Right atrium auricular region (tissue), 2 donors: ENCODE measurements around the gene RPTN. TPM values are rescaled to one million over a fixed set of nuclear protein-coding genes. Genes with fewer than 3 reads are reported as not detected.

Experiments used
- DNase-seq: peaks from one replicate; pipeline ENCODE4 v3.0.0-alpha.2; 2019; ENCODE audit warnings: low spot score
- H3K27ac ChIP-seq, 2 donors: fragments of 200-600 bp; sonication (generic); 1 replicate in 1 of 2; 2 replicates in 1 of 2; pipeline ENCODE4 v1.5.1; 2016 to 2019
- H3K27me3 ChIP-seq, 2 donors: fragments of 200-600 bp; sonication (generic); one replicate each; pipeline versions ENCODE4 v1.5.1 to v1.6.0; 2017 to 2019
- H3K36me3 ChIP-seq: fragments of 200-600 bp; sonication (generic); one replicate; pipeline ENCODE4 v1.5.1; 2016
- H3K4me1 ChIP-seq, 2 donors: fragments of 200-600 bp; sonication (generic); one replicate each; pipeline versions ENCODE4 v1.5.1 to v1.6.0; 2017 to 2019
- H3K4me3 ChIP-seq, 2 donors: fragments of 200-600 bp; sonication (generic); 1 replicate in 1 of 2; 2 replicates in 1 of 2; pipeline ENCODE4 v1.5.1; 2017 to 2019; ENCODE audit warnings: mild to moderate bottlenecking in 1 of 2, moderate library complexity in 1 of 2
- H3K9me3 ChIP-seq, 2 donors: fragments of 200-600 bp; sonication (generic); one replicate each; pipeline ENCODE4 v1.5.1; 2019
- CTCF ChIP-seq, 2 donors: fragments of 200-600 bp; sonication (generic); IDR thresholded peaks; one replicate each; pipeline ENCODE4 v1.5.1; 2019; ENCODE audit warnings: antibody characterized with exemption in 2 of 2
- total RNA-seq, 2 donors: library from RNA; depleted of rRNA; stranded (reverse); fragments of >200 nt; gene quantifications; one replicate each; pipeline ENCODE4 v1.1.0, GENCODE V29; 2016

The RPTN gene
- total RNA-seq, 2 donors from 2014 or later: not detected

GRCh38 chr1:152189657-152190442, 30.8 kb upstream of the RPTN start:
- Histone ChIP-seq H3K27me3 (no peaks in the 10 kb centered on the region), H3K9me3 (no peaks in the 10 kb centered on the region), H3K36me3 (no peaks in the 10 kb centered on the region), H3K4me1 (no peaks in the 10 kb centered on the region), H3K4me3 (peak overlapping the region; percentile 43 to 55), H3K27ac (peak overlapping the region in 1 of 2 donors; percentile 77)
- peak; percentile 57 to 76 for TF ChIP-seq CTCF (IDR thresholded peaks at IDR 0.05)
- peak; percentile 74 for DNase-seq

- no peaks in the 10 kb centered on the region for H3K36me3 ChIP-seq
- H3K9me3 ChIP-seq: no peaks in the 10 kb centered on the region
- TF ChIP-seq CTCF (IDR thresholded peaks at IDR 0.05): peak; percentile 71 to 84
- H3K27me3 ChIP-seq: no peaks in the 10 kb centered on the region
- no peaks in the 10 kb centered on the region for H3K4me1 ChIP-seq
- DNase-seq: peak; percentile 83
- H3K4me3 ChIP-seq: peak overlapping the region; percentile 43 to 55
- H3K27ac ChIP-seq: peak overlapping the region; percentile 70 to 77
Measured at GRCh38 chr1:152188673-152189591, 29.9 kb upstream of the RPTN start.

GRCh38 chr1:152186556-152187285, 27.7 kb upstream of the RPTN start:
- peaks cover 0 to 6% of the 10 kb centered on the region in 2 donors for H3K4me1 ChIP-seq
- no peak for DNase-seq
- H3K27me3 ChIP-seq: no peaks in the 10 kb centered on the region
- no peaks in the 10 kb centered on the region for H3K36me3 ChIP-seq
- no peak for TF ChIP-seq CTCF (IDR thresholded peaks at IDR 0.05)
- H3K27ac ChIP-seq: no peak overlapping the region
- H3K9me3 ChIP-seq: no peaks in the 10 kb centered on the region
- no peak overlapping the region for H3K4me3 ChIP-seq

GRCh38 chr1:152185544-152186391, 26.7 kb upstream of the RPTN start:
- peak; percentile 80 to 88 for TF ChIP-seq CTCF (IDR thresholded peaks at IDR 0.05)
- DNase-seq: no peak
- Histone ChIP-seq H3K27me3 (no peaks in the 10 kb centered on the region), H3K36me3 (no peaks in the 10 kb centered on the region), H3K4me1 (peaks cover 0 to 6% of the 10 kb centered on the region in 2 donors), H3K4me3 (no peak overlapping the region), H3K9me3 (no peaks in the 10 kb centered on the region), H3K27ac (no peak overlapping the region)

GRCh38 chr1:152182944-152183361, 23.9 kb upstream of the RPTN start:
- DNase-seq: no peak
- H3K27ac ChIP-seq: no peak overlapping the region
- no peak for TF ChIP-seq CTCF (IDR thresholded peaks at IDR 0.05)

More at GRCh38 chr1:152182944-152183361, 23.9 kb upstream of the RPTN start:
- Histone ChIP-seq H3K4me1 (peaks cover 0 to 6% of the 10 kb centered on the region in 2 donors), H3K9me3 (no peaks in the 10 kb centered on the region), H3K36me3 (no peaks in the 10 kb centered on the region), H3K4me3 (no peak overlapping the region), H3K27me3 (no peaks in the 10 kb centered on the region)
